ENCODE results near the gene CMKLR1.

CMKLR1 gene, protein sequence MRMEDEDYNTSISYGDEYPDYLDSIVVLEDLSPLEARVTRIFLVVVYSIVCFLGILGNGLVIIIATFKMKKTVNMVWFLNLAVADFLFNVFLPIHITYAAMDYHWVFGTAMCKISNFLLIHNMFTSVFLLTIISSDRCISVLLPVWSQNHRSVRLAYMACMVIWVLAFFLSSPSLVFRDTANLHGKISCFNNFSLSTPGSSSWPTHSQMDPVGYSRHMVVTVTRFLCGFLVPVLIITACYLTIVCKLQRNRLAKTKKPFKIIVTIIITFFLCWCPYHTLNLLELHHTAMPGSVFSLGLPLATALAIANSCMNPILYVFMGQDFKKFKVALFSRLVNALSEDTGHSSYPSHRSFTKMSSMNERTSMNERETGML

DNA sequence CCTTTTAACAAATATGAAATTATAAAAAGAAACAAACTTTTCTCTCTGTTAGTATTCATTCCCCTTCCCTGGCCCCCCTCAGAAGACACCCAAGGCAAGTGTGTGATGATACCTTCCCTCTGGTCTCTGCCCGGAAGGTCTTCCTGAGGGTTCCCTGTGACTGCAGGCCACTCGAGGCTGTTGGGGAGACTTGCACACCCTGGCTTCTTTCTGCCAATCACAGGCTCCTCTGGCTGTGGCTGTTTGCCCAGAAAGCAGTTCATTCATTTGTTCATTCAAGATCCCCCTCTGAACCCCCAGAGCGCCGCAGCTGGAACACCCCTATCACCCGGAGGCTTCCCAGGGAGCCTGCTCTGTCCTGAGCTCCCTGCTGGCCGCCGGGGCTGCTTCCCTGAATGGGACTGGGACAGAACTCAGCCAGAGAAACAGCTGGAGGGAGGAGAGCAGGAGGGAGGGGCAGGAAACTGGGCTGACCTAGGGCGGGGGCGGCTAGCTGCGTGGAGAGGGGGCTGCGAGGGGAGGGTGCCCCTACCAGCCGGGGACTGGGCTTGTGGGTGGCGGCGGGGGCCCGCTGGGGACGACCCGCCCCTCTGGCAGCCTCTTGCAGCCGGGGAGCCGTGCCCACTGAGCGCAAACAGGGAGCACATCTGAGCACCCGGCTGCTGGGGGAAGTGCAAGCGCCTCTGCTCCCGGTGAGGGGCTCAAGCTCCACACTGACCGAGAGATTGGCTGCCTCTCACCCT lies at the start of gene CMKLR1:
CMKLR1 (minus strand) TSS at position 397 of the 743 bp plus-strand sequence. CDS start 45,720 bp downstream, outside the sequence.
- DNase-seq: no peak

DNA sequence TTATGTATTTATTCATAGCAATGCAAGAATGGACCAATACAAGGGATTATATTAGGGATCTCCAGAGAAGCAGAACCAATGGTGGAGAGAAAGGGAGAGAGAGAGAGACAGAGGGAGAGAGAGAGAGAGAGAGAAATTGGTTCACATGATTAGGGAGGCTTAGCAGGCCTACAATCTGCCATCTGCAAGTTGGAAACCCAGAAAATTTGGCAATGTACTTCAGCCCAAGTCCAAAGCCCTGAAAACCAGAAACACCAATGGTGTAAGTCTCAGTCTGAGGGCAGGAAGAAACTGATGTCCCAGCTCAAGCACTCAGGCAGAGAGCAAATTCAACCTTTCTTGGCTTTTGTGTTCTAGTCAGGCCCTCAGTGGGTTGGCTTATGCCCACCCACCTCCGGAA lies 48.7 kb upstream of the CMKLR1 start:
- DNase-seq: no peak

- DNase-seq: no peak
Observed at GRCh38 chr12:108386709-108387360, 47.7 kb upstream of the CMKLR1 start.

DNA sequence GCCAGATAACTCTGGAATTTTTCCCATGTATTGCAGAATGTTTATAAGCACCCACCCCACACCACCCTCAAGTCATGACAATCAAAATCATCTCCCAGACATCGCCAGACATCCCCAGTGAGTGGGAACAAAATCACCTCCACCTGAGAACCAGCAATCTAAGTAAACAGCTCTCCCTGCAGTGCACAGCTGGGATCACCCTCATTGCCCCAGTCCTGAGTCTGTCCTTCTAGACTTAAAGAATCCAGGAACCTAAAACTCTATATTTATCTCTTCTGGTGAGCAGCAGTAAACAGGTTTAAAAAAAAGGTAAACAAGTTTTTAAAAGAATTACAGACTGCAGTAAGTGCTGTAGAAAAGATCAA lies 43.3 kb upstream of the CMKLR1 start:
- DNase-seq: no peak

GRCh38 chr12:108381787-108382436 lies 42.8 kb upstream of the CMKLR1 start:
- DNase-seq: no peak

GRCh38 chr12:108380382-108380781 lies 41.3 kb upstream of the CMKLR1 start:
- no peak for DNase-seq

- no peak for DNase-seq
Observed at GRCh38 chr12:108379823-108380222, 40.7 kb upstream of the CMKLR1 start.

- DNase-seq: no peak
Observed at GRCh38 chr12:108378926-108379325, 39.8 kb upstream of the CMKLR1 start.

DNA sequence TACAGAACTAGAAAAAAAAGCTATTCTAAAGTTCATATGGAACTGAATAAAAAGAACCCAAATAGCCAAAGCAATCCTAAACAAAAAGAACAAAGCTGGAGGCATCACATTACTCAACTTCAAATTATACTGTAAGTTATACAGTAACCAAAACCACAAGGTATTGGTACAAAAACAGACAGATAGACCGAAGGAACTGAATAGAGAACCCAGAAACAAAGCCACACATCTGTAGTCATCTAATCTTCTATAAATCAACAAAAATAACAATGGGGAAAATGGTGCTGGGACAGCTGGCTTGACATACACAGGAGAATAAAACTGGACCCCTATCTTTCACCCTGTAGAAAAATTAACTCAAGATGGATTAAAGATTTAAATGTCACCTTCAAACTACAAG lies 38.1 kb upstream of the CMKLR1 start:
- no peak for DNase-seq

GRCh38 chr12:108375986-108376663 lies 37.0 kb upstream of the CMKLR1 start:
- DNase-seq: no peak

GRCh38 chr12:108374596-108375320 lies 35.6 kb upstream of the CMKLR1 start:
- DNase-seq: no peak

DNA sequence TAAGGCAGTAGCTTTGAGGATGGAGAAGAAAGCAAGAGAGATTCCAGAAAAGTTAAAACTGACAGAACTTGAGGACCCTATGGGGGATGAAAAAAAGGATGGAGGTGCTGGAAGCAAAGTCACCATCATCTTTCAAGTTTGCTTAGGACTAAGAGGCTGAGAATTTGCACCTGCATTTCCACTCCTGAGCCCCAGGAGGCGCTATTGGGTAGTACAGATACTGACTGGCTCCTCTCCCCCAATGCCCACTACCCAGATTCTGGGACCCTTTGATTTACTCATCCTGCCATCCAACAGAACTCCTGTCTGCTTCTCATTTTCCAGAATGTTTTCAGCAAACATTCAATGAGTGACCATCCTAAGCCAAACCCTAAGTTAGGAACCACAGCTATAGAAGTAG lies 34.0 kb upstream of the CMKLR1 start:
- no peak for DNase-seq

- DNase-seq: no peak
Observed at GRCh38 chr12:108371801-108372344, 32.8 kb upstream of the CMKLR1 start.

DNA sequence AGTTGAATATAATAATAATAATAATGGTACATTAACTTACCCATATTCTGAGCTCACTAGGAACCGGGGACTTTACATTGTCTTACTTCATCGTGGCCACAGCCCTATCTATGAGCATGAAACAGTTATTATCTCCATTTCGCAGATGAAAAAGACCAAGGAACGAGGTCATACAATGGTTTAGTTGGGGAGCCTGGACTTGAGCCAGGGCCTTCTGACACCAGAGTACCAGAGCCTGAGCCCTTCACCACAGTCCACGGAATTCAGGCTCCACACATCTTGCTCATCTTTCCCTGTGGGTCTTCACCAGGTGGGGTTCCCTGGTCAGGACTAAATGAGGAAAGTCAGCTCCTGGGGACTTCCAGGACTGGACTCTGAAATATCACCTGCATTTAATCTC lies 31.3 kb upstream of the CMKLR1 start:
- no peak for DNase-seq

DNA sequence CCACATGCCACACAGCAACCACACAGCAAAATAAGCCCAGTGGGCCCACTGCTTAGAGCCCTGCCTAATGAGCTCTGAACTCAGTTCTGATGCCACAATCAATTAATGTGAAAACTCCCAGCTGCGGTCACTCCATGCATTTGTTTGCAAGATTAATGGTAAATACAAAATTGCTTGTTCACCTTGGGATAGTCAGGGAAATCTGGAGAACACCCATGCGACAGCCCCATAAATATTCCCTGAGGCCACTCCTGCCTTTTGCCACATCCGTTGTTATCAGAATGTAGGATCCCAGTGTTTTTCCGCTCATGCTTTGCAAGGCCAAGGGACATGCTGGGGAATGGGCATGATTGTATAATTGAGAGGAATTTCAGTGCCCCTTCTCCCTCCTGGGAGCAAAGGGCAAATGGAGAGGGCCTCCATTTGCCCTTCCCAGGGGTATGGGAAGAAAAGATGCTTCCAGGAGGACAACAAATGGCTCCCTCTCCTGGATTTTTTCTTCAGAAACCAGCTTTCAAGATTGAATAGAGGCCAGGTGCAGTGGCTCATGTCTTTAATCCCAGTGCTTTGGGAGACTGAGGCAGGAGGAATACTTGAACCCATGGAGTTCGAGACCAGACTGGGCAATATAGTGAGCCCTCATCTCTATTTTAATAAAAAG lies 30.8 kb upstream of the CMKLR1 start:
- no peak for DNase-seq

GRCh38 chr12:108368089-108368488 lies 29.0 kb upstream of the CMKLR1 start:
- no peak for DNase-seq

GRCh38 chr12:108367436-108367835 lies 28.3 kb upstream of the CMKLR1 start:
- no peak for DNase-seq

GRCh38 chr12:108365324-108365723 lies 26.2 kb upstream of the CMKLR1 start:
- DNase-seq: no peak

- DNase-seq: no peak
Observed at GRCh38 chr12:108364879-108365278, 25.8 kb upstream of the CMKLR1 start.

DNA sequence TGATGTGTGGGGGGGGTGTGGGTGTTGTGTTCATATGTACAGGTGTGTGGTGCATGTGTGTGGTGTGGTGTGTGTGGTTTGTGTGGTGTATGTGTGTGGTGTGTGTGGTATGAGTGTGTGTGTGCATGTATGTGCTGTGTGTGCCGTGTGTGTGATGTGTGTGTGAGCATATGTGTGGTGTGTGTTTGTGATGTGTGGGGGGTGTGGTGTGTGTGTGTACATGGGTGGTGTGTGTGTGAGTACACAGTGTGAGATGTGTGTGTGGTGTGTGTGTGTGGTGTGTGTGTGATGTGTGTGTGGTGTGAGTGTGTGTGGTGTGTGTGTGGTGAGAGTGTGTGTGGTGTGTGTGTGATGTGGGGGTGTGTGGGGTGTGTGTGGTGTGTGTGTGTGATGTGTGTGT lies 24.5 kb upstream of the CMKLR1 start:
- no peak for DNase-seq

DNA sequence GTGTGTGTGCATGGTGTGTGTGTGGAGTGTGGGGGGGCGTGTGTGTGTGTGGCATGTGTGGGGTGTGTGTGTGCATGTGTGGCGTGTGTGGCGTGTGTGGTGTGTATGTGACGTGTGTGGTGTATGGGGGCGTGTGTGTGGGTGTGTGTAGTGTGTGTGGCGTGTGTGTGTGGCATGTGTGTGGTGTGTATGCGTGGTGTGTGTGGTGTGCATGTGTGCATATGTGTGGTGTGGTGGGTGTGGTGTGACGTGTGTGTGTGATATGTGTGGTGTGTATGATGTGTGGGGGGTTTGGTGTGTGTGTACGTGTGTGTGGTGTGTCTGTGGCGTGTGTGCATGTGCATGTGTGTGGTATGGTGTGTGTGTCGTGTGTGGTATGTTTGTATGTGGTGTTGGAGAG lies 24.1 kb upstream of the CMKLR1 start:
- no peak for DNase-seq

Measured in activated CD4-positive, alpha-beta T cell treated with anti-CD3 and anti-CD28 coated beads for 4 hours (primary cell).